Measurements from ENCODE around the gene TTLL1. TPM values are rescaled to one million over a fixed set of nuclear protein-coding genes. Genes with fewer than 3 reads are reported as not detected.

TTLL1 gene
- total and polyA plus RNA-seq, 9 donors = 1.3 to 13.7 (median 7.2) TPM

DNA sequence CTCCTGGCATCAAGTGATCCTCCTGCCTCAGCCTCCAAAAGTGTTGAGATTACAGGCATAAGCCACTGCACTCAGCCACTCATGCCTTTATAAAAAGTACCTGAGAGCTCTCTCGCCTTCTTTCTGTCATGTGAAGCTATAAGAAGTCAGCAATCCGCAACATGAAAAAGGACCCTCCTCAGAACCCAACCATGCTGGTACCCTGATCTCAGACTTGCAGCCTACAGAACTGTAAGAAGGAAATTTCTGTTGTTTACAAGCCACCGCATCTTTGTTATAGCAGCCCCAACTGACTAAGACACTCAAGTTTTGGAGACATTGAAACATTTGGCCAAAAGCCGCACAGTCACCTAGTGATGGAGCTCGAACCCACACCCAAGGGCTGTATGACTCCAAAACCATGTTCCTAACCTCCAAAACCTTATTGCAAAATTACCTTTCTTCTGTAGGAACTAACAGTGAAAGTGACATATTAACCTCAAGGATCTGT is 83.1 kb downstream of the TTLL1 start:
- intact Hi-C loops (cut with DNase I) = no loop called here

DNA sequence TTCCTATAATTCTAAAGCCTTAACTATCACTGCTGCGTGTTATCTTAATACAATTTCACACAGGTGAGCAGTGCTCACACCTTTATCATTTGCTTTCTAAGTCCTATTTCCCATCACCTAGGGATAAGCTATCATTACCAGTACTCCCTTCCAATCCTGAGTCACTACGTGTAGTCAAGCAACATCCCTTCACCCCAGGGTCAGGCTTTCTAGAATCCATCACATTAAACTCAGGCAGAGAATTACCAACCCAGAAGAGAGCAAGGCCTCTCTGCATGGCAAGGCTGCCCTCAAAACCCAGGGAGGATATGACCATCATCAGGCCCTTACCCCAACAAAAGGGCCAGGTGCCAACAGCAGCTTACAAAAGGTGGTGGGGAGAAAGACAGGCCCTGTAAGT is 84.1 kb downstream of the TTLL1 start:
- H3K27ac ChIP-seq = no peak overlapping the region
- TF ChIP-seq POLR2A (IDR thresholded peaks at IDR 0.05) = no peak
- TF ChIP-seq EP300 (IDR thresholded peaks at IDR 0.05) = no peak
- TF ChIP-seq, protein P1, sequence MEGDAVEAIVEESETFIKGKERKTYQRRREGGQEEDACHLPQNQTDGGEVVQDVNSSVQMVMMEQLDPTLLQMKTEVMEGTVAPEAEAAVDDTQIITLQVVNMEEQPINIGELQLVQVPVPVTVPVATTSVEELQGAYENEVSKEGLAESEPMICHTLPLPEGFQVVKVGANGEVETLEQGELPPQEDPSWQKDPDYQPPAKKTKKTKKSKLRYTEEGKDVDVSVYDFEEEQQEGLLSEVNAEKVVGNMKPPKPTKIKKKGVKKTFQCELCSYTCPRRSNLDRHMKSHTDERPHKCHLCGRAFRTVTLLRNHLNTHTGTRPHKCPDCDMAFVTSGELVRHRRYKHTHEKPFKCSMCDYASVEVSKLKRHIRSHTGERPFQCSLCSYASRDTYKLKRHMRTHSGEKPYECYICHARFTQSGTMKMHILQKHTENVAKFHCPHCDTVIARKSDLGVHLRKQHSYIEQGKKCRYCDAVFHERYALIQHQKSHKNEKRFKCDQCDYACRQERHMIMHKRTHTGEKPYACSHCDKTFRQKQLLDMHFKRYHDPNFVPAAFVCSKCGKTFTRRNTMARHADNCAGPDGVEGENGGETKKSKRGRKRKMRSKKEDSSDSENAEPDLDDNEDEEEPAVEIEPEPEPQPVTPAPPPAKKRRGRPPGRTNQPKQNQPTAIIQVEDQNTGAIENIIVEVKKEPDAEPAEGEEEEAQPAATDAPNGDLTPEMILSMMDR (IDR thresholded peaks at IDR 0.05) = no peak
- H3K4me3 ChIP-seq = no peak overlapping the region
- DNase-seq = peak in 1 of 5 donors; percentile 28
- H3K9me3 ChIP-seq = no peaks in the 10 kb centered on the region
- whole genome bisulfite sequencing, 3 donors = 72 to 77% (median 73%) methylated on average over 2 of the region's 2 CpGs
- H3K27me3 ChIP-seq = no peaks in the 10 kb centered on the region
- intact Hi-C loops (cut with DNase I) = no loop called here
- peaks cover 26% of the 10 kb centered on the region for H3K4me1 ChIP-seq (ENCODE audit: insufficient read depth)
- H3K36me3 ChIP-seq = no peaks in the 10 kb centered on the region

More for the DNA sequence above, 83.1 kb downstream of the TTLL1 start:
- 96 to 98% (median 97%) methylated on average over 5 of the region's 5 CpGs for WGBS, 3 donors
- no peaks in the 10 kb centered on the region for H3K9me3 ChIP-seq
- H3K4me1 ChIP-seq (ENCODE audit: insufficient read depth) = peaks cover 21% of the 10 kb centered on the region
- TF ChIP-seq, protein P1 (IDR thresholded peaks at IDR 0.05) = no peak
- TF ChIP-seq POLR2A (IDR thresholded peaks at IDR 0.05) (no peak), EP300 (IDR thresholded peaks at IDR 0.05) (no peak)
- no peak for DNase-seq
- no peak overlapping the region for H3K4me3 ChIP-seq
- H3K27me3 ChIP-seq = no peaks in the 10 kb centered on the region
- H3K36me3 ChIP-seq = no peaks in the 10 kb centered on the region
- no peak overlapping the region for H3K27ac ChIP-seq

DNA sequence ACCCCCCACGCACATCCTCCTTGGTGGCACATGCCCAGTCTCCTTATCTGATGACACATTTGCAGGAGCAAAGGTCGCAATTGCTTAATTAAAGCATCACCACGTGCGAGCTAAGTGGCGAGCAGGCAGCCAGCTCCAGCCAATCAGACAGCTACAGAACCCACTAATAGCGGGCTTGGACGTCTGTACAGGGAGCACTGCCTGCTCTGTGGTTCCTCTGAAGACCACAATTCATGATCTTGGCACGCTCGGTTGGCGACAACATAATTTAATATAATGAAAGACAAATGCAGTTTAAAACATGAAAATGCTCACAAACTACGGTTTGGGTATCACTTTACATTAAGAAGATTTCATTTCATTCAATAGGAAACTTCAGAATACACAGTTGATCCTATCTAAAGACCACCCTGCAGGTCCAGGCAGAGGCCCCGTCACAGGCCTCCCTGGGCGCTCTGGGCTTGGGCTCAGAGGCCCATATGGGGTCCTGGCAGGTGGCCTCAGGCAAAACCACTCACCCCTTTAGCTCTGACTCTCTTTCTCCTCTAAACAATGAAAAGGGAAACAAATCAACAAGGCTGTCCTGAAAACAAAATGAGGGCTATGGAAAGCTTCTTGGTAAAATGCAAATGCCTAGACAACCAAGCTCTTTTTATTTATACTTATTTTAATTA is 84.7 kb downstream of the TTLL1 start:
- H3K4me3 ChIP-seq = no peak overlapping the region
- no peaks in the 10 kb centered on the region for H3K27me3 ChIP-seq
- peaks cover 26% of the 10 kb centered on the region for H3K4me1 ChIP-seq (ENCODE audit: insufficient read depth)
- WGBS, 3 donors = 63 to 74% (median 64%) methylated on average over 13 of the region's 13 CpGs
- intact Hi-C loops (cut with DNase I) = no loop called here
- no peaks in the 10 kb centered on the region for H3K36me3 ChIP-seq
- DNase-seq = peak in 1 of 5 donors; percentile 18
- no peak for TF ChIP-seq POLR2A (IDR thresholded peaks at IDR 0.05)
- TF ChIP-seq, protein P1 (IDR thresholded peaks at IDR 0.05) = no peak
- no peak for TF ChIP-seq EP300 (IDR thresholded peaks at IDR 0.05)
- no peaks in the 10 kb centered on the region for H3K9me3 ChIP-seq
- H3K27ac ChIP-seq = peak overlapping the region in 1 of 2 donors; percentile 35

DNA sequence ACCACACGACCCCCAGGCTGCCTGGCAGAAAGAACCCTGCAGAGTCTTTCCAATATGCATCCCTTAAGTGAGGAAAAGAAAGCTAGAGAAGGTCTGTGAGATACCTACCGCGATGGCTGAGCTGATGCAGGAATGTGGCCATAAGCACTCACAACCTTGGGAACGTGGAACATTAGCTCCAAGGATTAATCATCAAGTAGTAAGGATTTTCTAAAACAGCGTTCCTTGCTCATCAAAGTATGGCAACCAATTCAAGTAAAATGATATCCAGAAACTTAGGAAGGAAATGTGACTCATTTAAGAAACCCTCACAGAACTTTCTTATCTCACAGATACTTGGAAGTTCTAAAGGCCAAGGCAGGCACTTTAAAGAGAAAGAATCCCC is 87.0 kb downstream of the TTLL1 start:
- H3K9me3 ChIP-seq = no peaks in the 10 kb centered on the region
- no peak for DNase-seq
- WGBS, 3 donors = 6 to 10% (median 9%) methylated on average over 5 of the region's 5 CpGs
- TF ChIP-seq EP300 (IDR thresholded peaks at IDR 0.05) (no peak), POLR2A (IDR thresholded peaks at IDR 0.05) (no peak)
- TF ChIP-seq, protein P1 (IDR thresholded peaks at IDR 0.05) = no peak
- H3K4me1 ChIP-seq (ENCODE audit: insufficient read depth) = peaks cover 26% of the 10 kb centered on the region
- H3K27ac ChIP-seq = peak overlapping the region in 1 of 2 donors; percentile 44
- no peaks in the 10 kb centered on the region for H3K36me3 ChIP-seq
- H3K27me3 ChIP-seq = no peaks in the 10 kb centered on the region
- no peak overlapping the region for H3K4me3 ChIP-seq
- intact Hi-C loops (cut with DNase I) = no loop called here
